Measurements from ENCODE around the gene KIAA1671.

KIAA1671 gene

GRCh38 chr22:25048659-25049647 is 96.4 kb downstream of the KIAA1671 start:
- DNase-seq, result peak; percentile 75

GRCh38 chr22:25049770-25050169 is 97.3 kb downstream of the KIAA1671 start:
- DNase-seq, result no peak

- DNase-seq, result no peak
Measured at GRCh38 chr22:25050566-25050965, 98.0 kb downstream of the KIAA1671 start.

- DNase-seq, result no peak
Measured at GRCh38 chr22:25051073-25051472, 98.6 kb downstream of the KIAA1671 start.

- DNase-seq, result no peak
Measured at GRCh38 chr22:25051983-25052710, 99.6 kb downstream of the KIAA1671 start.

GRCh38 chr22:25053153-25053805 is 100.8 kb downstream of the KIAA1671 start:
- DNase-seq, result no peak

- DNase-seq, result peak; percentile 38
Measured at GRCh38 chr22:25054943-25055511, 102.5 kb downstream of the KIAA1671 start.

- DNase-seq, result peak; percentile 78
Measured at GRCh38 chr22:25057013-25057881, 104.7 kb downstream of the KIAA1671 start.

- DNase-seq, result no peak
Measured at GRCh38 chr22:25059438-25059837, 106.9 kb downstream of the KIAA1671 start.

GRCh38 chr22:25060522-25061071 is 108.1 kb downstream of the KIAA1671 start:
- DNase-seq, result no peak

- no peak for DNase-seq
Measured at GRCh38 chr22:25061134-25061533, 108.6 kb downstream of the KIAA1671 start.

GRCh38 chr22:25061605-25062376 is 109.3 kb downstream of the KIAA1671 start:
- DNase-seq, result no peak

GRCh38 chr22:25062386-25063085 is 110.0 kb downstream of the KIAA1671 start:
- DNase-seq, result peak; percentile 90

GRCh38 chr22:25064894-25065560 is 112.5 kb downstream of the KIAA1671 start:
- no peak for DNase-seq

GRCh38 chr22:25066861-25067435 is 114.4 kb downstream of the KIAA1671 start:
- no peak for DNase-seq

GRCh38 chr22:25067851-25068421 is 115.4 kb downstream of the KIAA1671 start:
- peak; percentile 91 for DNase-seq

GRCh38 chr22:25068707-25069106 is 116.2 kb downstream of the KIAA1671 start:
- DNase-seq, result no peak

GRCh38 chr22:25069426-25069757 is 116.9 kb downstream of the KIAA1671 start:
- no peak for DNase-seq
